Hematopoietic multipotent progenitor cell treated with erythropoietin and hydrocortisone succinate and interleukin-3 and kit ligand, for 6 days (in vitro differentiated cells): ENCODE data around the gene NSRP1.
"Not testable (repeated sequence)": the region's sequence is repeated elsewhere in the genome, so short reads cannot be mapped to it uniquely, and the experiment has no call there.

Experiments used
- DNase-seq: peaks from one replicate; pipeline ENCODE4 v3.0.0-alpha.2; 2015

Gene NSRP1

GRCh38 chr17:30124273-30124796 is 7.7 kb downstream of the NSRP1 start:
- DNase-seq: no peak

- DNase-seq: no peak
Measured at GRCh38 chr17:30130121-30130520, 13.5 kb downstream of the NSRP1 start.

- DNase-seq: no peak
Measured at GRCh38 chr17:30132615-30133014, 16.0 kb downstream of the NSRP1 start.

- no peak for DNase-seq
Measured at GRCh38 chr17:30133197-30133596, 16.6 kb downstream of the NSRP1 start.

GRCh38 chr17:30134551-30134950 is 17.9 kb downstream of the NSRP1 start:
- DNase-seq: no peak

- DNase-seq: peak; percentile 31
Measured at GRCh38 chr17:30137158-30137557, 20.5 kb downstream of the NSRP1 start.

GRCh38 chr17:30147860-30148259 is 31.2 kb downstream of the NSRP1 start:
- DNase-seq: not testable (repeated sequence)

- DNase-seq: no peak
Measured at GRCh38 chr17:30148376-30148775, 31.8 kb downstream of the NSRP1 start.

GRCh38 chr17:30151471-30151870 is 34.9 kb downstream of the NSRP1 start:
- no peak for DNase-seq

- no peak for DNase-seq
Measured at GRCh38 chr17:30153463-30153862, 36.8 kb downstream of the NSRP1 start.

- DNase-seq: no peak
Measured at GRCh38 chr17:30155389-30155788, 38.8 kb downstream of the NSRP1 start.

- no peak for DNase-seq
Measured at GRCh38 chr17:30158896-30159625, 42.4 kb downstream of the NSRP1 start.

- no peak for DNase-seq
Measured at GRCh38 chr17:30160419-30161172, 44.0 kb downstream of the NSRP1 start.

- DNase-seq: no peak
Measured at GRCh38 chr17:30161601-30162000, 45.0 kb downstream of the NSRP1 start.

GRCh38 chr17:30164531-30164930 is 47.9 kb downstream of the NSRP1 start:
- no peak for DNase-seq

GRCh38 chr17:30165147-30165546 is 48.5 kb downstream of the NSRP1 start:
- DNase-seq: no peak

GRCh38 chr17:30165960-30166359 is 49.3 kb downstream of the NSRP1 start:
- DNase-seq: no peak

- no peak for DNase-seq
Measured at GRCh38 chr17:30170415-30170987, 53.9 kb downstream of the NSRP1 start.

GRCh38 chr17:30172560-30172959 is 55.9 kb downstream of the NSRP1 start:
- no peak for DNase-seq

GRCh38 chr17:30173649-30174048 is 57.0 kb downstream of the NSRP1 start:
- DNase-seq: no peak

GRCh38 chr17:30174556-30174955 is 57.9 kb downstream of the NSRP1 start:
- DNase-seq: no peak

GRCh38 chr17:30176855-30177254 is 60.2 kb downstream of the NSRP1 start:
- no peak for DNase-seq

GRCh38 chr17:30186761-30187160 is 70.1 kb downstream of the NSRP1 start:
- DNase-seq: no peak

GRCh38 chr17:30187573-30187972 is 71.0 kb downstream of the NSRP1 start:
- no peak for DNase-seq
